Breast epithelium (tissue), 4 donors: ENCODE measurements around the gene AMMECR1. TPM values are rescaled to one million over a fixed set of nuclear protein-coding genes. Genes with fewer than 3 reads are reported as not detected.
"Not testable (repeated sequence)": the region's sequence is repeated elsewhere in the genome, so short reads cannot be mapped to it uniquely, and the experiment has no call there.

Experiments
- DNase-seq, 2 donors: peaks; one replicate each; pipeline ENCODE4 v3.0.0-alpha.2; 2019; ENCODE audit warnings: low spot score in 2 of 2
- H3K27ac ChIP-seq, 2 donors: fragments of 200-600 bp; sonication (generic) in 1 of 2; one replicate each; pipeline ENCODE4 v1.5.1; 2016 to 2019; ENCODE audit warnings: mild to moderate bottlenecking in 1 of 2
- H3K27me3 ChIP-seq, 2 donors: fragments of 200-600 bp; sonication (generic) in 1 of 2; one replicate each; pipeline versions ENCODE4 v1.5.1 to v1.6.0; 2017 to 2019; ENCODE audit warnings: control low read depth in 1 of 2, mild to moderate bottlenecking in 1 of 2
- H3K36me3 ChIP-seq: fragments of 200-600 bp; one replicate; pipeline ENCODE4 v1.5.1; 2019
- H3K4me1 ChIP-seq, 2 donors: fragments of 200-600 bp; sonication (generic); one replicate each; pipeline ENCODE4 v1.5.1; 2016 to 2019; ENCODE audit warnings: control low read depth in 1 of 2
- H3K4me3 ChIP-seq, 3 donors: fragments of 200-600 bp; sonication (generic); 1 replicate in 2 of 3; 2 replicates in 1 of 3; pipeline ENCODE4 v1.5.1; 2016 to 2019; ENCODE audit warnings: mild to moderate bottlenecking in 3 of 3, moderate library complexity in 2 of 3
- H3K9me3 ChIP-seq, 2 donors: fragments of 200-600 bp; sonication (generic) in 1 of 2; one replicate each; pipeline ENCODE4 v1.5.1; 2016 to 2019; ENCODE audit warnings: control low read depth in 1 of 2
- POLR2A ChIP-seq: fragments of 450-650 bp; IDR thresholded peaks from one replicate; pipeline ENCODE4 v1.6.1; 2016; ENCODE audit warnings: antibody characterized with exemption, mild to moderate bottlenecking, moderate library complexity
- POLR2AphosphoS5 ChIP-seq, 3 donors: sonication (generic); formaldehyde crosslinking; IDR thresholded peaks; one replicate each; pipeline ENCODE4 v1.6.1; 2017; ENCODE audit warnings: antibody characterized with exemption in 3 of 3
- intact Hi-C: fragments of 100-400 bp; cut with DNase I; formaldehyde crosslinking; loops from one replicate; pipeline ENCODE4 v1.15.1; 2023; ENCODE audit warnings: low total_unique reads
- total RNA-seq, 3 donors: library from RNA; depleted of rRNA; stranded (reverse); fragments of >200 nt; gene quantifications; one replicate each; pipeline ENCODE4 v1.1.0, GENCODE V29; 2016
- TF ChIP-seq, protein P1 (sequence below), 3 donors: fragments of 450-650 bp; IDR thresholded peaks; one replicate each; pipeline ENCODE4 v1.5.1; 2016 to 2017; ENCODE audit warnings: antibody characterized with exemption in 3 of 3, mild to moderate bottlenecking in 3 of 3, moderate library complexity in 3 of 3

Gene AMMECR1
- total RNA-seq, 3 donors from 2014 or later = 4.3 to 8.2 (median 6.6) TPM

GRCh38 chrX:110251526-110251925, 66.4 kb downstream of the AMMECR1 start:
- no peak for TF ChIP-seq POLR2AphosphoS5 (IDR thresholded peaks at IDR 0.05)

DNA sequence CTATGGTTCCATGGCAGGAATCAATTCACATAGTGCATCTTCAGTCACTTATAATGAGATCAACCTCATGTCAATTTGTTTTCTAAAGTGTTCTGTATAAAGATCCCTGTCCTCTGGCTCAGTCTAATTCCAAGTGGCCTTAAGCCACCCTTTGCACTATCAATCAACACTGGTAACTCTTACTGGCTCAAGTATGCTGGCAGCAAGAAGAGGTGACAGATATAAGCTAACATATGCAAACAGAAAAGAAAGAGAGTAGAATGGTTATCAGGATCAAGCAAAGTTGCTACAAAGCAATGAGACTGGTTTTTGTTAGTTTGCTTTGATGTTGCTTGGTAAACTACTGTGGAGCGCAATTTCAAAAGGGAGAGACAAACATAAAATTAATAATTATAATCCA, 67.0 kb downstream of the AMMECR1 start:
- H3K9me3 ChIP-seq = no peaks in the 10 kb centered on the region
- H3K27ac ChIP-seq = no peak overlapping the region
- TF ChIP-seq, protein P1, sequence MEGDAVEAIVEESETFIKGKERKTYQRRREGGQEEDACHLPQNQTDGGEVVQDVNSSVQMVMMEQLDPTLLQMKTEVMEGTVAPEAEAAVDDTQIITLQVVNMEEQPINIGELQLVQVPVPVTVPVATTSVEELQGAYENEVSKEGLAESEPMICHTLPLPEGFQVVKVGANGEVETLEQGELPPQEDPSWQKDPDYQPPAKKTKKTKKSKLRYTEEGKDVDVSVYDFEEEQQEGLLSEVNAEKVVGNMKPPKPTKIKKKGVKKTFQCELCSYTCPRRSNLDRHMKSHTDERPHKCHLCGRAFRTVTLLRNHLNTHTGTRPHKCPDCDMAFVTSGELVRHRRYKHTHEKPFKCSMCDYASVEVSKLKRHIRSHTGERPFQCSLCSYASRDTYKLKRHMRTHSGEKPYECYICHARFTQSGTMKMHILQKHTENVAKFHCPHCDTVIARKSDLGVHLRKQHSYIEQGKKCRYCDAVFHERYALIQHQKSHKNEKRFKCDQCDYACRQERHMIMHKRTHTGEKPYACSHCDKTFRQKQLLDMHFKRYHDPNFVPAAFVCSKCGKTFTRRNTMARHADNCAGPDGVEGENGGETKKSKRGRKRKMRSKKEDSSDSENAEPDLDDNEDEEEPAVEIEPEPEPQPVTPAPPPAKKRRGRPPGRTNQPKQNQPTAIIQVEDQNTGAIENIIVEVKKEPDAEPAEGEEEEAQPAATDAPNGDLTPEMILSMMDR (IDR thresholded peaks at IDR 0.05) = no peak
- TF ChIP-seq POLR2AphosphoS5 (IDR thresholded peaks at IDR 0.05) (no peak), POLR2A (no peak)
- H3K4me1 ChIP-seq = no peaks in the 10 kb centered on the region
- intact Hi-C loops = no loop called here
- no peak for DNase-seq
- no peaks in the 10 kb centered on the region for H3K36me3 ChIP-seq
- H3K4me3 ChIP-seq = no peak overlapping the region
- peaks cover 0 to 20% of the 10 kb centered on the region in 2 donors for H3K27me3 ChIP-seq

More at GRCh38 chrX:110251526-110251925, 66.4 kb downstream of the AMMECR1 start:
- no peaks in the 10 kb centered on the region for H3K4me1 ChIP-seq
- H3K4me3 ChIP-seq = no peak overlapping the region
- peaks cover 0 to 20% of the 10 kb centered on the region in 2 donors for H3K27me3 ChIP-seq
- no peaks in the 10 kb centered on the region for H3K9me3 ChIP-seq
- no peaks in the 10 kb centered on the region for H3K36me3 ChIP-seq
- H3K27ac ChIP-seq = no peak overlapping the region
- intact Hi-C loops = no loop called here
- no peak for DNase-seq

DNA sequence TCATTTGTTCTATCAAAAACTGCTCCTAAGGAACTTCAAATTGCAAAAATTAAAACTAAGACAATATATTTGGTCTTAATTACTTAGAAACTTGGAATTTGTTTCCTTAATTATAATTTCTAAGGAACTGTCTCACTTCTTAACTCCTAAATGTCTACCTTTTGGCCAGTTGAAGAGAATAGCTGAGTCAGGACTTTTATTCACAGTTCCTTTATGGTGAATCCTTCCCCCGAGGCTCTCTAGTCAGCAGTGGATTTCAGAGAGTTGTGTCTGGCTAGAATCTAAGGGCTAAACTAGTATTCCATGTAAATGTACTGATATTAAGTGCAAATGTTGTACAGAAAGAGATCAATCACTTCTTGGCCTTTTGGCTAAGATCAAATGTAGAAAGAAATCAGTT, 69.3 kb downstream of the AMMECR1 start:
- H3K9me3 ChIP-seq = no peaks in the 10 kb centered on the region
- intact Hi-C loops = no loop called here
- H3K27me3 ChIP-seq = peaks cover 0 to 20% of the 10 kb centered on the region in 2 donors
- TF ChIP-seq, protein P1 (IDR thresholded peaks at IDR 0.05) = no peak
- no peak for TF ChIP-seq POLR2AphosphoS5 (IDR thresholded peaks at IDR 0.05)
- no peak for TF ChIP-seq POLR2A
- H3K27ac ChIP-seq = no peak overlapping the region
- no peak for DNase-seq
- H3K4me1 ChIP-seq = no peaks in the 10 kb centered on the region
- H3K36me3 ChIP-seq = no peaks in the 10 kb centered on the region
- no peak overlapping the region for H3K4me3 ChIP-seq

GRCh38 chrX:110245011-110245410, 72.9 kb downstream of the AMMECR1 start:
- Histone ChIP-seq H3K9me3 (no peaks in the 10 kb centered on the region), H3K36me3 (no peaks in the 10 kb centered on the region), H3K4me3 (no peak overlapping the region), H3K4me1 (no peaks in the 10 kb centered on the region), H3K27ac (no peak overlapping the region), H3K27me3 (peaks cover 0 to 7% of the 10 kb centered on the region in 2 donors)
- intact Hi-C loops = no loop called here
- no peak for DNase-seq
- TF ChIP-seq POLR2AphosphoS5 (IDR thresholded peaks at IDR 0.05) = no peak
- TF ChIP-seq POLR2A = no peak
- TF ChIP-seq, protein P1 (IDR thresholded peaks at IDR 0.05) = no peak

DNA sequence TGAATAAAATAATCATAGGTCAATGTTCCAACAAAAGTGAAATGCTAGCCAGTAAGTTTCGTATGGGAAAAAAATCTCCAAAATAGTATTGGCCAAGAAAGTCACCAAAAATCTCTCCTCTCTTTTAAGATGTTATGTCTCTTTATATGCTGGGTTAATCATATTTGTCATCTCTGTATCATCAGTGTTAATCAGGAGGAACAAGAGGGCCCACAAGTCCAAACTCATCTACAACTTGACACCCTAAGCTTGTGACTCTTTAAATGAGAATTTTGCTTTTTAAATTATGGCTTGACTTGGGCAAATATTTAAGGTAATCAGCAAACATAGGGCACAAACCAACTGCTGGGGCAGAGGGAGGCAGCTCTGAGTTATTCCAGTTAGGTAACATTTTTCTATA, 75.5 kb downstream of the AMMECR1 start:
- intact Hi-C loops = no loop called here
- TF ChIP-seq POLR2A (no peak), POLR2AphosphoS5 (IDR thresholded peaks at IDR 0.05) (no peak)
- TF ChIP-seq, protein P1 (IDR thresholded peaks at IDR 0.05) = no peak

GRCh38 chrX:110241816-110242215, 76.1 kb downstream of the AMMECR1 start:
- DNase-seq = no peak
- intact Hi-C loops = no loop called here

More for the DNA sequence above, 75.5 kb downstream of the AMMECR1 start:
- no peak for DNase-seq
- Histone ChIP-seq H3K4me3 (no peak overlapping the region), H3K9me3 (no peaks in the 10 kb centered on the region), H3K36me3 (no peaks in the 10 kb centered on the region), H3K27ac (no peak overlapping the region), H3K4me1 (no peaks in the 10 kb centered on the region), H3K27me3 (peaks cover 0 to 4% of the 10 kb centered on the region in 2 donors)

GRCh38 chrX:110238259-110238658, 79.6 kb downstream of the AMMECR1 start:
- H3K4me3 ChIP-seq, intact Hi-C loops, H3K27ac ChIP-seq, H3K4me1 ChIP-seq, DNase-seq, H3K36me3 ChIP-seq, H3K27me3 ChIP-seq, H3K9me3 ChIP-seq: not testable (repeated sequence)

More at GRCh38 chrX:110241816-110242215, 76.1 kb downstream of the AMMECR1 start:
- Histone ChIP-seq H3K36me3 (no peaks in the 10 kb centered on the region), H3K27me3 (peaks cover 0 to 4% of the 10 kb centered on the region in 2 donors), H3K27ac (no peak overlapping the region), H3K4me3 (no peak overlapping the region), H3K9me3 (no peaks in the 10 kb centered on the region), H3K4me1 (no peaks in the 10 kb centered on the region)
- no peak for TF ChIP-seq POLR2AphosphoS5 (IDR thresholded peaks at IDR 0.05)
- no peak for TF ChIP-seq POLR2A
- TF ChIP-seq, protein P1 (IDR thresholded peaks at IDR 0.05) = no peak

- H3K4me1 ChIP-seq, H3K4me3 ChIP-seq, H3K36me3 ChIP-seq, DNase-seq, H3K27ac ChIP-seq, intact Hi-C loops: not testable (repeated sequence)
- Histone ChIP-seq H3K9me3 (peaks cover 6 to 17% of the 10 kb centered on the region in 2 donors), H3K27me3 (peaks cover 0 to 23% of the 10 kb centered on the region in 2 donors)
Measured at GRCh38 chrX:110231485-110231884, 86.4 kb downstream of the AMMECR1 start.
